CD4-positive, alpha-beta memory T cell (primary cell): ENCODE data around the gene GMPPA. TPM values are rescaled to one million over a fixed set of nuclear protein-coding genes. Genes with fewer than 3 reads are reported as not detected.

Source experiments
- CTCF ChIA-PET: fragments of 350-600 bp; sonication (Branson Sonifier 250); formaldehyde crosslinking; loops from one replicate; lab custom pipeline; 2021; ENCODE audit warnings: inconsistent platforms; ENCODE audit not compliant: partially characterized antibody; lab: Charles Lee
- POLR2A ChIA-PET: fragments of 350-600 bp; sonication (Branson Sonifier 250); formaldehyde crosslinking; loops from one replicate; lab custom pipeline; 2021; ENCODE audit not compliant: partially characterized antibody; lab: Charles Lee
- DNase-seq, 5 donors: peaks; one replicate each; pipeline versions ENCODE4 v3.0.0 to v3.0.0-alpha.2; 2020 to 2022; ENCODE audit warnings: mixed read lengths in 1 of 5
- H3K27ac ChIP-seq: one replicate; pipeline ENCODE4 v1.7.0; 2013; ENCODE audit warnings: low read depth, low read length
- H3K27me3 ChIP-seq: 2 replicates; pipeline ENCODE4 v1.7.0; 2013; ENCODE audit warnings: mild to moderate bottlenecking, low read length, moderate library complexity; ENCODE audit not compliant: insufficient read depth
- H3K36me3 ChIP-seq: 2 replicates; pipeline ENCODE4 v1.7.0; 2013; ENCODE audit warnings: mild to moderate bottlenecking, low read length, moderate library complexity; ENCODE audit not compliant: insufficient read depth
- H3K4me1 ChIP-seq: 2 replicates; pipeline ENCODE4 v1.7.0; 2013; ENCODE audit warnings: mild to moderate bottlenecking, low read length, moderate library complexity; ENCODE audit not compliant: insufficient read depth
- H3K4me3 ChIP-seq, 2 donors: one replicate each; pipeline ENCODE4 v1.7.0; 2013; ENCODE audit warnings: low read length in 2 of 2, mild to moderate bottlenecking in 1 of 2
- H3K9me3 ChIP-seq, 2 donors: one replicate each; pipeline ENCODE4 v1.7.0; 2013; ENCODE audit warnings: low read length in 2 of 2, control low read depth in 1 of 2; ENCODE audit not compliant: control insufficient read depth in 1 of 2
- H3K27ac Mint-ChIP-seq, 7 donors: one replicate each; pipeline ENCODE4 v1.8.0; 2020 to 2021; ENCODE audit warnings: mixed read lengths in 7 of 7, mild to moderate bottlenecking in 6 of 7, inconsistent platforms in 3 of 7, moderate library complexity in 3 of 7
- H3K27me3 Mint-ChIP-seq, 2 donors: one replicate each; pipeline ENCODE4 v1.8.0; 2020 to 2021; ENCODE audit warnings: mixed read lengths in 2 of 2
- H3K36me3 Mint-ChIP-seq, 2 donors: one replicate each; pipeline ENCODE4 v1.8.0; 2020 to 2021; ENCODE audit warnings: mixed read lengths in 2 of 2, inconsistent platforms in 1 of 2, mild to moderate bottlenecking in 1 of 2
- H3K4me1 Mint-ChIP-seq, 4 donors: one replicate each; pipeline ENCODE4 v1.8.0; 2020 to 2021; ENCODE audit warnings: mixed read lengths in 4 of 4, mild to moderate bottlenecking in 1 of 4
- H3K4me3 Mint-ChIP-seq, 8 donors: one replicate each; pipeline ENCODE4 v1.8.0; 2020 to 2021; ENCODE audit warnings: mixed read lengths in 8 of 8, mild to moderate bottlenecking in 7 of 8, moderate library complexity in 6 of 8, inconsistent platforms in 3 of 8
- H3K9me3 Mint-ChIP-seq, 8 donors: one replicate each; pipeline ENCODE4 v1.8.0; 2020 to 2021; ENCODE audit warnings: mixed read lengths in 8 of 8, mild to moderate bottlenecking in 5 of 8, inconsistent platforms in 3 of 8, moderate library complexity in 1 of 8
- intact Hi-C: fragments of 100-400 bp; cut with micrococcal nuclease; formaldehyde crosslinking; loops from one replicate; pipeline ENCODE4 v1.15.1; 2023
- polyA plus RNA-seq, 2 donors: library from polyadenylated mRNA; unstranded; fragments of 300-500 nt; fragmentation: Illumina TruSeq; gene quantifications; one replicate each; pipeline ENCODE4 v1.2.3, GENCODE V29; 2021
- total RNA-seq, 2 experiments: library from RNA; stranded (reverse); gene quantifications; one replicate each; pipeline ENCODE4 v1.2.3, GENCODE V29; 2021

Gene GMPPA
- total and polyA plus RNA-seq, 4 experiments from 2014 or later: 30.4 to 48.3 (median 38.1) TPM

DNA sequence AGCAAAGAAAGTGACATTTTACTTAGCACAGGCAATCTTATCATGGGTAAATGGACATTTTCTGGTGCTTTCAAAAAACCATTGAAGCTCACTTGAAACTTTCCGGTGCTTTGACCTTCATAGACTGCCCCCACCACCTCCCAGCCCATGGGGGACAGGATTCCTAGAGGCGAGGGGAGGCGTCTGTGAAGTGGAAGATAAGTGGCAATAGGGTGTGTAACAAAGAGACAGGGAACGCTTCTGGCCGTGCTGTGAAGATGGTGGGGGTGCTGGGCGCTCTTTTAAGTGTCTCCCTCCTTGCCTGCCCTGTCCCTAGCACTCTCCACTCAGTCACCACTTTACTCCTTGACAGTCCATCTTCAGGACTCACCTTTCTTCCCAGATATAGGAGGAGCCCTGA, 23.4 kb upstream of the GMPPA start:
- peaks cover 0 to 6% (median 5%) of the 10 kb centered on the region in 4 donors for H3K4me1 Mint-ChIP-seq
- Histone ChIP-seq H3K4me1 (no peaks in the 10 kb centered on the region), H3K27me3 (no peaks in the 10 kb centered on the region), H3K4me3 (no peak overlapping the region), H3K36me3 (no peaks in the 10 kb centered on the region), H3K9me3 (no peaks in the 10 kb centered on the region), H3K27ac (no peak overlapping the region)
- peaks cover 0 to 2% (median 0%) of the 10 kb centered on the region in 8 donors for H3K9me3 Mint-ChIP-seq
- ChIA-PET POLR2A (no interaction called here), CTCF (interaction anchor here (0.7 to 10.5 kb wide), 3 partner anchors 24 to 54 kb away, joined by 3 to 57 read pairs (median 3); partner anchors contain the start of gene GMPPA)
- H3K4me3 Mint-ChIP-seq: no peak overlapping the region
- no peak overlapping the region for H3K27ac Mint-ChIP-seq
- peaks cover 0 to 12% of the 10 kb centered on the region in 2 donors for H3K27me3 Mint-ChIP-seq
- intact Hi-C loops: no loop called here
- peak in 1 of 5 donors; percentile 19 for DNase-seq
- no peaks in the 10 kb centered on the region for H3K36me3 Mint-ChIP-seq

DNA sequence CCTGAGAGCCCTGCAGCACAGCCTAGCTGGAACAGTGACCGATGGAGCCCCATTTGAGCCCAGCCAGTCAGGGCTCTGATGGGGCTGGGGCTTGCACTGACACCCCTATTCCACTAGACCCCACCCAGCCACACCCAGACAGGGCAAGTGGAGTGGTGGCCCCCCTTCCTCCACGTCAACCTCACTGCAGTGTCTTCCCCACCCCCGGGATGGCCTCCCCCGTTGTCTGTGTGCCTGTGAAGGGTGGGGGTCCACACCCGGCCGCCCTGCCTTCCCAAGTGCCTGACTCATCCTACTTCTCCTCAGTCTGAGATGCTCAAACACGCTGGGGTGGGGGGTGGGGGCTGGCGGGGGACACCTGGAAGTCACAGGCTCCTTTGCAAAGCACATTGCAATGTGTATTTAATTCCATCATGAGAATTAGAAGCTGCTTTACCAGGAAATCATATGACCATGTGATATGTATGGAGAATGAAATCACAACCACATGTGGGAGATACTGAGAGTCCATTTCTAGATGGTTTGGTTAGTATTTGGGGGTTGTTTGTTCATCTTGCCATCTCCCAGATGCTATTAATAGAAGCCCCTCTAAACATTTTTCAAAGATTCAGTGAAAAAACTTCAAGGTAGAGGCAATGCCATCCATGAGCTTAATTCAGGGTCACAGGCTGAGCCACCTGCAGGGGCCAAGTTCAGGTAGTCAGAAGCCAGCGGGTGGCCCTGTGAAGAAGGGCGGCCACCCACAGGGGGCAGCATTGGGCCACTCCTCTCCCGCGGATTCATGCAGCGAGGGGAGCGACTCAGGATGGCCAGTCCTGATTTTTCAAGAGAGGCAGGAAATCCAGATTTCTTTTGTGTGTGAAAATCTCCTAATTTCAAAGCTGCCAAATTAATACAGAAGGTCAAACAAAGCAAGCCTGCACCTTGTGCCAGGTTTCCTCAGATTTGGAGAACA, 22.7 kb upstream of the GMPPA start:
- Histone ChIP-seq H3K27me3 (no peaks in the 10 kb centered on the region), H3K4me3 (no peak overlapping the region), H3K27ac (no peak overlapping the region), H3K4me1 (no peaks in the 10 kb centered on the region), H3K9me3 (no peaks in the 10 kb centered on the region), H3K36me3 (no peaks in the 10 kb centered on the region)
- Mint-ChIP-seq H3K4me1 (peaks cover 0 to 6% (median 5%) of the 10 kb centered on the region in 4 donors), H3K27me3 (peaks cover 0 to 14% of the 10 kb centered on the region in 2 donors), H3K4me3 (no peak overlapping the region), H3K36me3 (no peaks in the 10 kb centered on the region), H3K27ac (no peak overlapping the region), H3K9me3 (peaks cover 0 to 2% (median 0%) of the 10 kb centered on the region in 8 donors)
- intact Hi-C loops: loop anchor here (1.0 kb wide), 1 partner anchor 54 kb away; no protein-coding TSS in a partner anchor
- DNase-seq: peak in 4 of 5 donors; percentile 35 to 46 (median 40)
- ChIA-PET CTCF (interaction anchor here (0.6 to 10.5 kb wide), 9 partner anchors 20 to 169 kb away, joined by 3 to 57 read pairs (median 3); a partner anchor contains a TSS), POLR2A (no interaction called here)

DNA sequence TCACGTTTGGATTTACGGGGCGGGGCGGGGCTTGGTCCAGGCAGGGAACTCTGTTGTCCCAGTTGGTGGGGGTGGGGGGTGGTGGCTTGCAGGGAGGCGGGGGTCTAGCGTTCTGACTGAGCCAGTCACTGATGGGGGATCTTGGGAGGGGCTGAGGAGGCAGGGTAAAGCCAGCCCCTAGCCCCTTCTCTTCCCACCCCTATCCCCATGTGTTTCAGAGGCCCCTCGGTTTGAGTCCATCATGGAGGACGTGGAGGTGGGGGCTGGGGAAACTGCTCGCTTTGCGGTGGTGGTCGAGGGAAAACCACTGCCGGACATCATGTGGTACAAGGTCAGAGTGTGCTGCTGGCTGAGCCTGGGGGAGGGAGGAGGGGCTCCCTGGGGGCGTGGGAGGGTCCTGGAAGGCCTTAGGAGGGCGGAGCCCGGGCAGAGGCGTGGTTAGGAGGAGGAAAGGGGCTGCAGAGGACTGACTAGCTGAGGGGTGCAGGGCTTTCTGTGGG, 22.0 kb upstream of the GMPPA start:
- Mint-ChIP-seq H3K4me3 (no peak overlapping the region), H3K9me3 (peaks cover 0 to 2% (median 0%) of the 10 kb centered on the region in 8 donors), H3K36me3 (no peaks in the 10 kb centered on the region), H3K4me1 (peaks cover 0 to 6% (median 5%) of the 10 kb centered on the region in 4 donors), H3K27ac (no peak overlapping the region), H3K27me3 (peaks cover 0 to 14% of the 10 kb centered on the region in 2 donors)
- Histone ChIP-seq H3K36me3 (no peaks in the 10 kb centered on the region), H3K27me3 (no peaks in the 10 kb centered on the region), H3K9me3 (no peaks in the 10 kb centered on the region), H3K4me3 (no peak overlapping the region), H3K4me1 (no peaks in the 10 kb centered on the region), H3K27ac (no peak overlapping the region)
- peak in 1 of 5 donors; percentile 31 for DNase-seq
- intact Hi-C loops: loop anchor here (1.0 kb wide), 1 partner anchor 54 kb away; no protein-coding TSS in a partner anchor
- ChIA-PET CTCF (interaction anchor here (0.6 to 10.5 kb wide), 8 partner anchors 19 to 168 kb away, joined by 3 to 57 read pairs (median 3); a partner anchor contains a TSS), POLR2A (no interaction called here)

DNA sequence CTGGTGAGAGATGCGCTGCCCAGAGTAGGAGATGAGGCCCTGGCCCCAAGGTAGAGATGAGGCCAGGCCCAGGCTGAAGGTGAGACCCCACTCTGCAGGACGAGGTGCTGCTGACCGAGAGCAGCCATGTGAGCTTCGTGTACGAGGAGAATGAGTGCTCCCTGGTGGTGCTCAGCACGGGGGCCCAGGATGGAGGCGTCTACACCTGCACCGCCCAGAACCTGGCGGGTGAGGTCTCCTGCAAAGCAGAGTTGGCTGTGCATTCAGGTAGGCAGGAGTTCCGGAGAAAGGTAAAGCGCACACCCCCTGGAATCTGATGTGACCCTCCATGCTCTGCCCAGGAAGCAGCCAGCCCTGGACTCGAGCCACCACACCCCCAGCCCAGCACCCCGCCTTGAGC, 21.5 kb upstream of the GMPPA start:
- Histone ChIP-seq H3K27ac (no peak overlapping the region), H3K9me3 (no peaks in the 10 kb centered on the region), H3K4me1 (no peaks in the 10 kb centered on the region), H3K4me3 (no peak overlapping the region), H3K36me3 (no peaks in the 10 kb centered on the region), H3K27me3 (no peaks in the 10 kb centered on the region)
- H3K36me3 Mint-ChIP-seq: no peaks in the 10 kb centered on the region
- H3K27me3 Mint-ChIP-seq: peaks cover 4 to 19% of the 10 kb centered on the region in 2 donors
- H3K4me1 Mint-ChIP-seq: peaks cover 0 to 6% (median 5%) of the 10 kb centered on the region in 4 donors
- no peak overlapping the region for H3K4me3 Mint-ChIP-seq
- CTCF ChIA-PET: interaction anchor here (10.5 kb wide), 1 partner anchor 53 kb away, joined by 57 read pairs; no protein-coding TSS in a partner anchor
- peak in 1 of 5 donors; percentile 22 for DNase-seq
- POLR2A ChIA-PET: no interaction called here
- no peak overlapping the region for H3K27ac Mint-ChIP-seq
- H3K9me3 Mint-ChIP-seq: peaks cover 0 to 2% (median 0%) of the 10 kb centered on the region in 8 donors
- intact Hi-C loops: no loop called here

DNA sequence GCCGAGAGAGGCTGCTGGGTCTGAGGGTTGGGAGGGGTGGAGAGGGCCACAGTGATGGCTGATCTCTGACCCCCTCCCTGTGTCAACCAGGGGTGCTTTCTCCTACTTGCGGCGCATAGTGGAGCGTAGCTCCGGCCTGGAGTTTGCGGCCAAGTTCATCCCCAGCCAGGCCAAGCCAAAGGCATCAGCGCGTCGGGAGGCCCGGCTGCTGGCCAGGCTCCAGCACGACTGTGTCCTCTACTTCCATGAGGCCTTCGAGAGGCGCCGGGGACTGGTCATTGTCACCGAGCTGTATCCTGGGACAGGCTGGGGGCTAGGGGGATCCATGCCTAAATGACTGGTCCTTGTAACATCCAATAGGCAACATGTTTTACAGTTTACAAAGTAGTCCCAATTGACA, 20.9 kb upstream of the GMPPA start:
- H3K27ac ChIP-seq: no peak overlapping the region
- peaks cover 0 to 6% (median 5%) of the 10 kb centered on the region in 4 donors for H3K4me1 Mint-ChIP-seq
- no peak overlapping the region for H3K4me3 ChIP-seq
- intact Hi-C loops: no loop called here
- POLR2A ChIA-PET: no interaction called here
- H3K27ac Mint-ChIP-seq: no peak overlapping the region
- no peaks in the 10 kb centered on the region for H3K36me3 ChIP-seq
- H3K9me3 Mint-ChIP-seq: peaks cover 0 to 2% (median 0%) of the 10 kb centered on the region in 8 donors
- H3K9me3 ChIP-seq: no peaks in the 10 kb centered on the region
- H3K27me3 ChIP-seq: no peaks in the 10 kb centered on the region
- H3K36me3 Mint-ChIP-seq: no peaks in the 10 kb centered on the region
- no peak for DNase-seq
- H3K4me3 Mint-ChIP-seq: no peak overlapping the region
- peaks cover 6 to 22% of the 10 kb centered on the region in 2 donors for H3K27me3 Mint-ChIP-seq
- CTCF ChIA-PET: interaction anchor here (10.5 kb wide), 1 partner anchor 52 kb away, joined by 57 read pairs; no protein-coding TSS in a partner anchor
- no peaks in the 10 kb centered on the region for H3K4me1 ChIP-seq

DNA sequence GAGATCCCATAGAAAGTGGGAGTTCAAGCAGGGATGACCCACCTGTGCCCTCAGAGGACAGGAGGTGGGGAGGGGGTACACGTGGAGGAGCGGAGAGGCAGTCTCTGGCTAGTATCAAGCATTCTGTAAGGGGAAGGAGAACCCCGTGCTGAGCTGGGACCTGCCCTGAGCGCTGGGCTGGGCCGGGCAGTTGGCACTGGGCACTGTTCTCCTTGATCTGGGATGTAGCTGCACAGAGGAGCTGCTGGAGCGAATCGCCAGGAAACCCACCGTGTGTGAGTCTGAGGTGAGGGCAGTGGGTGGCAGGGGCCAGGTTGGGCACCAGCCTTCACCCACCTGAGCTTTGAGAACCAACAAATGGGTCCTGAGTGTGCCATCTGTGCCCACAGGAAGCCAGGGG, 19.8 kb upstream of the GMPPA start:
- Mint-ChIP-seq H3K36me3 (no peaks in the 10 kb centered on the region), H3K9me3 (peaks cover 0 to 2% (median 0%) of the 10 kb centered on the region in 8 donors), H3K4me1 (peaks cover 1 to 7% (median 6%) of the 10 kb centered on the region in 4 donors), H3K27ac (no peak overlapping the region), H3K27me3 (peaks cover 9 to 23% of the 10 kb centered on the region in 2 donors), H3K4me3 (no peak overlapping the region)
- Histone ChIP-seq H3K27ac (no peak overlapping the region), H3K9me3 (no peaks in the 10 kb centered on the region), H3K27me3 (peaks cover 2% of the 10 kb centered on the region), H3K4me3 (no peak overlapping the region), H3K4me1 (peaks cover 1% of the 10 kb centered on the region), H3K36me3 (no peaks in the 10 kb centered on the region)
- POLR2A ChIA-PET: no interaction called here
- intact Hi-C loops: no loop called here
- CTCF ChIA-PET: interaction anchor here (1.2 to 10.5 kb wide), 2 partner anchors 10 to 51 kb away, joined by 3 to 57 read pairs; no protein-coding TSS in a partner anchor
- peak in 1 of 5 donors; percentile 9 for DNase-seq
